Measurements from ENCODE around the gene CYTH3. TPM values are rescaled to one million over a fixed set of nuclear protein-coding genes. Genes with fewer than 3 reads are reported as not detected.
A peak's percentile ranks its signal among the peaks of the same experiment; 100 is the strongest.

Gene CYTH3
- total and polyA plus RNA-seq, 2 of the 8 experiments (the other 6 are each of a cell fraction or from before 2014, with no cell fraction given), result 10.3 to 11.9 TPM

DNA sequence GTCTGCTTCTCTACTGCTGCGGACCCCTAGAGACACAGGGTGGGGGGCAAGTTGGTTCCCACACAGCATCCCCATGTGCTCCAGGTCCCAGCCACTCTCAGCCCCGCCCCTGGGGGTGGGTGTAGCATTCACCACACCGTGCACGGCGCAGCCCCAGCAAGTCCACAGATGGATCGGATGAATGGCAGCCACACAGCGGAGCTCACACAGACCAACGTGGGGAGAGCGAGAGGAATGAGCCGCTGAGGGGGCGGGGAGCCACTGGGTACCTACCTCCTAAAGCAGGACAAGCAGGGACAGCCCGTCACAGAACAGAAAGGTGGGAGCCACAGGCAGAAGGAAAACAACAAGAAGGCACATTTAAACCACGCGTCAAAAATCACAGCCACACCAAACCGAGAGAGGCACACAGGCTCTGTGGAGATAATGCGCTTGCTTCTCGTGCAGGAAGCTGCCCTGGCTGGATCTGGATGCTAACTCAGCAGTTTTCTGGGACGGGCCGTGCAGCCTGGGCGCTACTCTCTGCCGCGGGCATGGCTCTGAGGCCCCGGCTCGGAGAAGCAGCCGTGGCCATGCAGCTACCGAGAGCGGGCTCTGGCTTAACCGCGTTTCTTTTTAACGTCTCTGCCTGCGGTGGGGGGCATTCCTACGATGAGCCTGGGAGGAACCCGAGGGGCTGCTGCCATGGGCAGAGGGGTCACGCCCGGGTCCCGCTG, 102.5 kb downstream of the CYTH3 start:
- peak overlapping the region; percentile 71 for H2BK5ac ChIP-seq (ENCODE audit: low read depth, low read length)
- TF ChIP-seq, protein P1, sequence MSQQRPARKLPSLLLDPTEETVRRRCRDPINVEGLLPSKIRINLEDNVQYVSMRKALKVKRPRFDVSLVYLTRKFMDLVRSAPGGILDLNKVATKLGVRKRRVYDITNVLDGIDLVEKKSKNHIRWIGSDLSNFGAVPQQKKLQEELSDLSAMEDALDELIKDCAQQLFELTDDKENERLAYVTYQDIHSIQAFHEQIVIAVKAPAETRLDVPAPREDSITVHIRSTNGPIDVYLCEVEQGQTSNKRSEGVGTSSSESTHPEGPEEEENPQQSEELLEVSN (IDR thresholded peaks at IDR 0.05), result no peak
- TF ChIP-seq, protein P2, sequence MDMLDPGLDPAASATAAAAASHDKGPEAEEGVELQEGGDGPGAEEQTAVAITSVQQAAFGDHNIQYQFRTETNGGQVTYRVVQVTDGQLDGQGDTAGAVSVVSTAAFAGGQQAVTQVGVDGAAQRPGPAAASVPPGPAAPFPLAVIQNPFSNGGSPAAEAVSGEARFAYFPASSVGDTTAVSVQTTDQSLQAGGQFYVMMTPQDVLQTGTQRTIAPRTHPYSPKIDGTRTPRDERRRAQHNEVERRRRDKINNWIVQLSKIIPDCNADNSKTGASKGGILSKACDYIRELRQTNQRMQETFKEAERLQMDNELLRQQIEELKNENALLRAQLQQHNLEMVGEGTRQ (IDR thresholded peaks at IDR 0.05; ENCODE audit: low read length), result no peak
- no peak for TF ChIP-seq RFX5 (IDR thresholded peaks at IDR 0.05; ENCODE audit: borderline replicate concordance, low read depth, low read length)
- TF ChIP-seq CEBPB (IDR thresholded peaks at IDR 0.05; ENCODE audit: low read depth, low read length), result no peak
- TF ChIP-seq, protein P3, sequence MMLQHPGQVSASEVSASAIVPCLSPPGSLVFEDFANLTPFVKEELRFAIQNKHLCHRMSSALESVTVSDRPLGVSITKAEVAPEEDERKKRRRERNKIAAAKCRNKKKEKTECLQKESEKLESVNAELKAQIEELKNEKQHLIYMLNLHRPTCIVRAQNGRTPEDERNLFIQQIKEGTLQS (IDR thresholded peaks at IDR 0.05; ENCODE audit: insufficient read depth, low read depth, low read length), result no peak
- TF ChIP-seq MAFK (IDR thresholded peaks at IDR 0.05; ENCODE audit: low read depth, low read length), result peak; percentile 28; the same call in 1 of the 2 replicates
- no peak for TF ChIP-seq CBX8 (IDR thresholded peaks at IDR 0.05; ENCODE audit: borderline replicate concordance, low read depth, low read length)
- no peak overlapping the region for H2BK20ac ChIP-seq (ENCODE audit: low read length)
- no peak overlapping the region for H4K5ac ChIP-seq (ENCODE audit: insufficient read length, low read depth, low read length)
- peaks cover 0 to 6% (median 0%) of the 10 kb centered on the region in 4 experiments; a peak in 2 of 8 replicates for H3K36me3 ChIP-seq (ENCODE audit: control insufficient read depth in 2 of 4, insufficient read depth in 4 of 4, low read length in 3 of 4)
- peaks cover 0 to 1% of the 10 kb centered on the region in 2 experiments for H4K20me1 ChIP-seq (replicated peaks in 1 of 2; ENCODE audit: control insufficient read depth in 1 of 2, insufficient read depth in 2 of 2, low read length in 2 of 2)
- no peak overlapping the region for H2AK5ac ChIP-seq (ENCODE audit: low read depth, low read length)
- no peaks in the 10 kb centered on the region for H3K27me3 ChIP-seq (replicated peaks in 1 of 4; ENCODE audit: control insufficient read depth in 3 of 4, extremely low read depth in 1 of 4, insufficient read depth in 3 of 4, low read length in 3 of 4)
- no peak overlapping the region for H2BK120ac ChIP-seq (replicated peaks; ENCODE audit: low read depth, low read length)
- H3K4me3 ChIP-seq (ENCODE audit: extremely low read depth in 1 of 4, insufficient read depth in 2 of 4, low read depth in 3 of 4, low read length in 4 of 4), result no peak overlapping the region
- H3K23me2 ChIP-seq (ENCODE audit: low read depth, low read length), result no peaks in the 10 kb centered on the region
- H3K18ac ChIP-seq (ENCODE audit: extremely low read depth, low read length), result no peak overlapping the region; the same call in 1 of the 2 replicates
- no peak overlapping the region for H2AFZ ChIP-seq (ENCODE audit: low read length)
- H2BK12ac ChIP-seq (ENCODE audit: low read depth, low read length), result no peak overlapping the region
- no peak overlapping the region for H3K4me2 ChIP-seq (ENCODE audit: insufficient read depth in 1 of 2, low read depth in 2 of 2, low read length in 2 of 2)
- H4K8ac ChIP-seq (ENCODE audit: extremely low read depth, insufficient read depth, low read length), result no peak overlapping the region; the same call in 1 of the 2 replicates
- no peaks in the 10 kb centered on the region for H3K79me1 ChIP-seq (ENCODE audit: low read depth, low read length)
- peaks cover 0 to 20% (median 12%) of the 10 kb centered on the region in 4 experiments; a peak in 5 of 7 replicates for H3K4me1 ChIP-seq (replicated peaks in 1 of 4; ENCODE audit: control insufficient read depth in 3 of 4, insufficient read depth in 4 of 4, low read length in 3 of 4)
- WGBS, 2 experiments (ENCODE audit: extremely low coverage in 1 of 2, insufficient coverage in 1 of 2, insufficient read length in 1 of 2, insufficient replicate concordance in 2 of 2, low coverage in 1 of 2, low lambda C conversion rate in 2 of 2, missing lambda C conversion rate in 1 of 2), result 93% methylated on average over 35 of the region's 36 CpGs; no CpG with 5 or more reads in 1 of the 2 experiments
- POLR2A ChIA-PET (ENCODE audit: partially characterized antibody), result no interaction called here
- H3K23ac ChIP-seq (ENCODE audit: insufficient read length), result no peak overlapping the region
- CTCF ChIA-PET (ENCODE audit: partially characterized antibody), result interaction anchor here (0.7 to 3.0 kb wide), 6 partner anchors 10 to 313 kb away, joined by 3 to 18 read pairs (median 4); no protein-coding TSS in a partner anchor
- no peak overlapping the region for H3K27ac ChIP-seq (ENCODE audit: low read depth, low read length)
- no peaks in the 10 kb centered on the region for H3K79me2 ChIP-seq (ENCODE audit: control insufficient read depth in 1 of 2, insufficient read depth in 2 of 2, low read length in 2 of 2)
- no peak overlapping the region; a peak in 1 of 7 replicates for H3K9ac ChIP-seq (replicated peaks in 1 of 4; ENCODE audit: extremely low read depth in 1 of 4, low read depth in 3 of 4, low read length in 3 of 4)
- no peak overlapping the region for H3K14ac ChIP-seq (ENCODE audit: insufficient read length)
- FAIRE-seq, result no peak
- H3K4ac ChIP-seq (replicated peaks; ENCODE audit: insufficient read length, low read depth, low read length), result peak overlapping the region; percentile 38
- no peaks in the 10 kb centered on the region for H3K9me3 ChIP-seq (ENCODE audit: insufficient read depth in 2 of 2, low read depth in 1 of 2, low read length in 1 of 2)
- H2BK15ac ChIP-seq (ENCODE audit: low read length), result no peak overlapping the region
- no peak for DNase-seq (ENCODE audit: low read depth in 1 of 2, low spot score in 2 of 2)
- no peak overlapping the region for H4K91ac ChIP-seq (replicated peaks; ENCODE audit: insufficient read length, low read length)
- H3K56ac ChIP-seq (replicated peaks; ENCODE audit: insufficient read length, low read depth, low read length), result no peak overlapping the region

Measured in H1 (cell line).